HAP-1 (cell line): Measurements from ENCODE around the gene RNASEH2A.

Experiments
- DNase-seq, 2 experiments: peaks; one replicate each; pipeline ENCODE4 v3.0.0-alpha.2; 2016 to 2020; ENCODE audit warnings: low spot score in 2 of 2
- H3K27me3 ChIP-seq: fragments of 250-450 bp; sonication (Bioruptor Pico); 2 replicates; pipeline ENCODE4 v1.5.1; 2020; ENCODE audit warnings: low read depth, mild to moderate bottlenecking, moderate library complexity
- H3K36me3 ChIP-seq: fragments of 250-450 bp; sonication (Bioruptor Pico); replicated peaks from 2 replicates; pipeline ENCODE4 v1.5.1; 2020; ENCODE audit warnings: mild to moderate bottlenecking
- H3K4me1 ChIP-seq: fragments of 250-450 bp; sonication (Bioruptor Pico); 2 replicates; pipeline ENCODE4 v1.5.1; 2020; ENCODE audit warnings: mild to moderate bottlenecking
- H3K4me3 ChIP-seq: fragments of 250-450 bp; sonication (Bioruptor Pico); 2 replicates; pipeline ENCODE4 v1.5.1; 2020; ENCODE audit warnings: mild to moderate bottlenecking, moderate library complexity
- H3K9me3 ChIP-seq: fragments of 250-450 bp; sonication (Bioruptor Pico); 2 replicates; pipeline ENCODE4 v1.5.1; 2020; ENCODE audit warnings: mild to moderate bottlenecking, moderate library complexity
- in situ Hi-C: fragments of 300-500 bp; cut with MboI; formaldehyde crosslinking; loops from 3 replicates; pipeline ENCODE4 v1.14.3; 2020; ENCODE audit warnings: low sequenced_read_pairs, inconsistent platforms, mixed read lengths

Gene RNASEH2A

GRCh38 chr19:12806242-12807081, at the start of gene RNASEH2A:
TSS of gene RNASEH2A (plus strand) at chr19:12806584. CDS start at chr19:12806674, 90 bp downstream.
- no peaks in the 10 kb centered on the region for H3K27me3 ChIP-seq
- peaks cover 12% of the 10 kb centered on the region for H3K4me1 ChIP-seq
- H3K4me3 ChIP-seq, result peak within 1 kb of the TSS; percentile 59
- DNase-seq, result peak; percentile 92 to 94
- in situ Hi-C loops, result no loop called here
- peaks cover 25% of the 10 kb centered on the region for H3K36me3 ChIP-seq
- H3K9me3 ChIP-seq, result no peaks in the 10 kb centered on the region

GRCh38 chr19:12757544-12758274, 48.7 kb upstream of the RNASEH2A start:
- 0 out of 2 replicates have a peak, but pooled peaks cover 2% of the 10 kb centered on the region for H3K36me3 ChIP-seq
- peak overlapping the region; percentile 21 for H3K4me3 ChIP-seq
- in situ Hi-C loops, result no loop called here
- no peaks in the 10 kb centered on the region for H3K9me3 ChIP-seq
- peak; percentile 63 to 85 for DNase-seq
- H3K4me1 ChIP-seq, result peaks cover 3% of the 10 kb centered on the region; the same call in 1 of the 2 replicates
- peaks cover 8% of the 10 kb centered on the region for H3K27me3 ChIP-seq

- peaks cover 8% of the 10 kb centered on the region; the same call in 1 of the 2 replicates for H3K36me3 ChIP-seq
- DNase-seq, result no peak
- peaks cover 3% of the 10 kb centered on the region; the same call in 1 of the 2 replicates for H3K4me1 ChIP-seq
- in situ Hi-C loops, result no loop called here
- no peaks in the 10 kb centered on the region for H3K9me3 ChIP-seq
- H3K4me3 ChIP-seq, result no peak overlapping the region
- H3K27me3 ChIP-seq, result no peaks in the 10 kb centered on the region
Measured at GRCh38 chr19:12759686-12760085, 46.7 kb upstream of the RNASEH2A start.

GRCh38 chr19:12763100-12763499, 43.3 kb upstream of the RNASEH2A start:
- H3K27me3 ChIP-seq, result no peaks in the 10 kb centered on the region
- no peak for DNase-seq
- H3K9me3 ChIP-seq, result no peaks in the 10 kb centered on the region
- no peak overlapping the region for H3K4me3 ChIP-seq
- no peaks in the 10 kb centered on the region for H3K4me1 ChIP-seq
- in situ Hi-C loops, result no loop called here
- peaks cover 11% of the 10 kb centered on the region; the same call in 1 of the 2 replicates for H3K36me3 ChIP-seq

- H3K4me1 ChIP-seq, result no peaks in the 10 kb centered on the region
- in situ Hi-C loops, result no loop called here
- no peak for DNase-seq
Measured at GRCh38 chr19:12764698-12765097, 41.7 kb upstream of the RNASEH2A start.

GRCh38 chr19:12766051-12766521, 40.3 kb upstream of the RNASEH2A start:
- H3K4me3 ChIP-seq, result no peak overlapping the region
- no peaks in the 10 kb centered on the region for H3K4me1 ChIP-seq
- H3K27me3 ChIP-seq, result no peaks in the 10 kb centered on the region
- in situ Hi-C loops, result no loop called here
- H3K36me3 ChIP-seq, result peaks cover 11% of the 10 kb centered on the region
- no peak for DNase-seq
- no peaks in the 10 kb centered on the region for H3K9me3 ChIP-seq

More at GRCh38 chr19:12764698-12765097, 41.7 kb upstream of the RNASEH2A start:
- Histone ChIP-seq H3K4me3 (no peak overlapping the region), H3K36me3 (peaks cover 11% of the 10 kb centered on the region; the same call in 1 of the 2 replicates), H3K9me3 (no peaks in the 10 kb centered on the region), H3K27me3 (no peaks in the 10 kb centered on the region)

- Histone ChIP-seq H3K36me3 (peaks cover 11% of the 10 kb centered on the region), H3K27me3 (no peaks in the 10 kb centered on the region), H3K9me3 (no peaks in the 10 kb centered on the region), H3K4me1 (no peaks in the 10 kb centered on the region), H3K4me3 (no peak overlapping the region)
- in situ Hi-C loops, result no loop called here
- no peak for DNase-seq
Measured at GRCh38 chr19:12767150-12767549, 39.2 kb upstream of the RNASEH2A start.

- DNase-seq, result no peak
- H3K27me3 ChIP-seq, result no peaks in the 10 kb centered on the region
- no peak overlapping the region for H3K4me3 ChIP-seq
- peaks cover 10% of the 10 kb centered on the region for H3K36me3 ChIP-seq
- in situ Hi-C loops, result no loop called here
- H3K4me1 ChIP-seq, result no peaks in the 10 kb centered on the region
- H3K9me3 ChIP-seq, result no peaks in the 10 kb centered on the region
Measured at GRCh38 chr19:12767666-12768065, 38.7 kb upstream of the RNASEH2A start.

GRCh38 chr19:12769689-12770088, 36.7 kb upstream of the RNASEH2A start:
- Histone ChIP-seq H3K4me1 (no peaks in the 10 kb centered on the region), H3K36me3 (peaks cover 6% of the 10 kb centered on the region; the same call in 1 of the 2 replicates), H3K27me3 (no peaks in the 10 kb centered on the region), H3K4me3 (no peak overlapping the region), H3K9me3 (no peaks in the 10 kb centered on the region)
- in situ Hi-C loops, result no loop called here
- no peak for DNase-seq

- in situ Hi-C loops, result no loop called here
- H3K9me3 ChIP-seq, result no peaks in the 10 kb centered on the region
- peaks cover 6% of the 10 kb centered on the region; the same call in 1 of the 2 replicates for H3K36me3 ChIP-seq
- DNase-seq, result no peak
- no peaks in the 10 kb centered on the region; the same call in 1 of the 2 replicates for H3K4me1 ChIP-seq
- no peaks in the 10 kb centered on the region for H3K27me3 ChIP-seq
- H3K4me3 ChIP-seq, result no peak overlapping the region
Measured at GRCh38 chr19:12770922-12771321, 35.5 kb upstream of the RNASEH2A start.

GRCh38 chr19:12772323-12772722, 34.1 kb upstream of the RNASEH2A start:
- in situ Hi-C loops, result no loop called here
- DNase-seq, result no peak
- no peak overlapping the region for H3K4me3 ChIP-seq
- H3K4me1 ChIP-seq, result peaks cover 2% of the 10 kb centered on the region
- peaks cover 3% of the 10 kb centered on the region; the same call in 1 of the 2 replicates for H3K36me3 ChIP-seq
- H3K9me3 ChIP-seq, result no peaks in the 10 kb centered on the region
- no peaks in the 10 kb centered on the region for H3K27me3 ChIP-seq

GRCh38 chr19:12773571-12773970, 32.8 kb upstream of the RNASEH2A start:
- Histone ChIP-seq H3K27me3 (no peaks in the 10 kb centered on the region), H3K4me3 (no peak overlapping the region), H3K9me3 (no peaks in the 10 kb centered on the region), H3K36me3 (peaks cover 3% of the 10 kb centered on the region; the same call in 1 of the 2 replicates), H3K4me1 (peaks cover 8% of the 10 kb centered on the region)
- in situ Hi-C loops, result no loop called here
- no peak for DNase-seq

GRCh38 chr19:12774588-12775555, 31.5 kb upstream of the RNASEH2A start, which contains the start of gene HOOK2:
TSS of gene HOOK2 (minus strand) at chr19:12775552. CDS start at chr19:12775449, 103 bp downstream.
- Histone ChIP-seq H3K36me3 (peaks cover 3% of the 10 kb centered on the region; the same call in 1 of the 2 replicates), H3K4me1 (peaks cover 13% of the 10 kb centered on the region), H3K4me3 (peak within 1 kb of the TSS; percentile 73), H3K27me3 (no peaks in the 10 kb centered on the region), H3K9me3 (no peaks in the 10 kb centered on the region)
- peak in 1 of 2 experiments; percentile 43 for DNase-seq
- in situ Hi-C loops, result no loop called here
